Activated T-helper 1 cell treated with Interleukin-2 at 50 U/mL for 16 hours (primary cell): ENCODE results near the gene NMS.
"Not testable (repeated sequence)": the region's sequence is repeated elsewhere in the genome, so short reads cannot be mapped to it uniquely, and the experiment has no call there.

Source experiments
- DNase-seq: peaks from one replicate; pipeline ENCODE4 v3.0.0-alpha.2; 2020; ENCODE audit warnings: low read depth

Gene NMS, protein sequence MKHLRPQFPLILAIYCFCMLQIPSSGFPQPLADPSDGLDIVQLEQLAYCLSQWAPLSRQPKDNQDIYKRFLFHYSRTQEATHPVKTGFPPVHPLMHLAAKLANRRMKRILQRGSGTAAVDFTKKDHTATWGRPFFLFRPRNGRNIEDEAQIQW

DNA sequence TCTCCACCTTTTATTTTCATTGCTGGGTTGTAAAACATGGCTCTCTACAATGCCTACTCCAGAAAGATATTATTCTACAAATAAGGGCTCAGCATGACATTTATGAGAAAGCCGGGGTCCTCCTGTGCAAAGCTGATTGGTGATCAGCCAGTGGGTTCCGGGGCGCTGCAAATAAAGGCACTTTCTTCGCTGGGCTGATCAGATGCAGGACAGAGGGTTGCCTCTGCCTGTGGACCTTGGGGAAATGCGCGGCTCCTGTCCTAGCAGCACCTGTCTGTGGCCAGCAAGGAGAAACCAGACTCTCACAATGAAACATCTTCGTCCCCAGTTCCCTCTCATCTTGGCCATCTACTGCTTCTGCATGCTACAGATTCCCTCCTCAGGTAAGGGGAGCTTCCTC is at the start of gene NMS:
Gene NMS (plus strand): TSS at position 301 of the 400 bp plus-strand sequence. CDS start 7 bp downstream, at position 308.
- DNase-seq: no peak

DNA sequence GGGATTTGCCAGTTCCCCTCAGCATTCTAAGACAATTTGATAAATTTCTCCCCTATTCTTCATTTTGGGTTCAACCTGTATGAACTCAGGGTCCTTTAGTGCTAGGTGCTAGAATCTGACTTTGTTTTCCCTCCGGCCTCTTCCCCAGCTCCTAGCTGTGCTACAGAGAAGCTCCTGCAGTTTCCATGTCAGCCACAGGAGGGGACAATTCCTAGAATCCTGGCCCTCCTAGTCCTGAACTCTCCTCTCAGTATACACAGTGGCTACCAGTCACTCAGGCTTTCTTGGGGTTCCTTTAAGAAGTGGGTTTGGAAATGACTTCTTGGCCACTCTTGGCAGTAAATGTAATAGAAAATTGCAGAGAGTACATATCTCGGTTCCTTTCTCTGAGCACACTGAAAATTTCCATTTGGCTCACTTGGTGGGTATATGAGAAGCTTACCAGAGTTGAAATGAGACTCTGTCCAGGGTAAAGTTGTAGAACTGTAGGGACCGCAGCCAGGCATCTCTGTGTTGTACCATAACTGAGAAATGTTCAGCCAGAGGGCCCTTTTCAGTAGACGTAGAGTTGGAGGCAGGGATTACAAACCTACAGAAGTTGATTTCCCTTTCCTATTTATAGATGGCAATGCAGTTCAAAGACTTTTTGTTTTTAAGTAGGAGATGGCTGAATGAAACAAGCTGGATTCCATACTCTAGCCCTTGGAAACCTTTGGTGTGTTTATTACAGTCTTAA is 47.8 kb upstream of the NMS start:
- DNase-seq: no peak

DNA sequence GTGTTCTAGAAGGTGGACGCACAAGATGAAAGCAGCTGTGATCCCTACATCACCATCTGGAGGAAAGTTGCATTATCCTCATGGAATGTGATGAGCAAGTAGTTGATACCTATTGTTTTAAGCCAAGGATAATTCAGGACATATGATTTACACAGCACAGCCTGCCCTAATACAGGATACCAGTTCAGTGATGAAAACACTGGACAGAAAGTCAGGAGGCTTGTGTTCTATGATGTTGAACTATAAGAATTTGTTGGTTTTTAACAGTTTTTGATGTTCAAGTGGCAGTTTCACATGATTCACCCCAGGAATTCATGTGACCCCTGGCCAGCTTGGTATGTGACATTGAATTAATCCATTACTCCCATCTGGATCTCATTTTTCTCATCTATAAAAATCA is 46.7 kb upstream of the NMS start:
- DNase-seq: no peak

DNA sequence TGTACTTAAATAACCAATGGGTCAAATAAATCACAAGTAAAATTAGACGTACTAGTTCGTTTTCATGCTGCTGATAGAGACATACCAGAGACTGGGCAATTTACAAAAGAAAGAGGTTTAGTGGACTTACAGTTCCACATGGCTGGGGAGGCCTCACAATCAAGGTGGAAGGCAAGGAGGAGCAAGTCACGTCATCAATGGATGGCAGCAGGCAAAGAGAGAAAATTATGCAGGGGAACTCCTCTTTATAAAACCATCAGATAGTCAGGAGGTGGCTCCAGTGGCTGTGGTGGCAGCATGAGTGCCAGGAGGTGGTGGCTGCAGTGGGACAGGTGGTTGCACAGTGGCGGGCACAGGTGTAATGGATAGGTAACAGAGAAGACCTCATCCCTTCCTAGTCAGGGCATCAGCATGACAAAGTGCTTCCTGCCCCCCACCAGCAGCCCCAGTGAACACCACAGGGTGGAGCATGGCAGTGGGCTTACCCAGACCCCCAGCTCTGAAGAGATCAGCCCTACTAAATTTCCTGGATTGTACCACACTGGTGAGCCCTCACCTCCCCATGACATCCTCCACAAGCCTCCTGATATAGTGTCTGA is 45.9 kb upstream of the NMS start:
- DNase-seq: no peak

DNA sequence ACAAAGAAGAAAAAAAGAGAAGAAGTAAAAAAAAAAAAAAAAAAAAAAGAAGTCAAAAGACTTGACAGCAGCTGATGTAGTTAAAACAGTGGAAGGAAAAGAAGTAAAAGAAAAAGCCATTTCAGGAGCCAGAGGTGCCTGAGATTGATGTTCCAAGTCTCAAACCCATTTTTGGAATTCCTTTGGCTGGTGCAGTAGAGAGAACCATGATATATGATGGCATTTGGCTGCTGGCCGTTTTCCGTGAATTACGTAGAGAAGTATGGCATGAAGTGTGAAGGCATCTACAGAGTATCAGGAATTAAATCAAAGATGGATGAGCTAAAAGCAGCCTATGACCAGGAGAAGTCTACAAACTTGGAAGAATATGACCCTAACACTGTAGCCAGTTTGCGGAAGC is 45.2 kb upstream of the NMS start:
- no peak for DNase-seq

GRCh38 chr2:100425573-100426383 is 44.5 kb upstream of the NMS start:
- no peak for DNase-seq

DNA sequence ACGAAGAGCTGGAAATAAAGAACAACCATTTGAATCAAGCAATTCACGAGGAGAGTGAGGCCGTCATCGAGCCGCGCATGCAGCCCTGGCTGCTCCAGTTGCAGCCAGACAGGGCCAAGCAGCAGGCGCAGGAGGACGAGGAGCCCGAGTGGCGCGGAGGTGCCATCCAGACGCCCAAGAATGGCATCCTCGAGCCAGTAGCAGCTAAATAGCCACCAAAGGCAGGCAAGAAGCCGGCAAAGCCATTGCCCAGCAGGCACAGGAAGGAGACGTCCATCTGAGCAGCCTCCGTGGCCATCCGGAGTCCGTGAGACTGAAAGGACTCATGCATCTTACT is 43.9 kb upstream of the NMS start:
- no peak for DNase-seq

DNA sequence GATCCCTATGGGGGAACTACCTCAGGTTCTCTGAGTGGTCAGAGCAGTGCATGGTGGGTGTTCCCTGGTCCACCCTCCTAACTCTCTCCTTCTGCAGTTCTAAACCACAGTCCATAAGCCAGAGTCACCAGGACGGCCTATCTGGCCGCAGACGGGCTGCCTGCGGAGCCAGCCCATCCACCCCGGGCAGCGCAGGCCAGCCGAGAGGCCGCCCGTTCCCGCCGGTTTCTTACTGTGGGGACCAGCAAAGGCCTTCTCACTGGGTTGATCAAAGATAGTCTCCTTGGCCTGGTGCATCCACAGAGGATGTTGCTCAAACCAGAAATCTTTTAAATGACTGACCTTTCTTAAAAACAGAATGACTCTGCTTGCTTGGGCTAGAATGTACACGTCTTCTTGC is 43.2 kb upstream of the NMS start:
- DNase-seq: no peak

DNA sequence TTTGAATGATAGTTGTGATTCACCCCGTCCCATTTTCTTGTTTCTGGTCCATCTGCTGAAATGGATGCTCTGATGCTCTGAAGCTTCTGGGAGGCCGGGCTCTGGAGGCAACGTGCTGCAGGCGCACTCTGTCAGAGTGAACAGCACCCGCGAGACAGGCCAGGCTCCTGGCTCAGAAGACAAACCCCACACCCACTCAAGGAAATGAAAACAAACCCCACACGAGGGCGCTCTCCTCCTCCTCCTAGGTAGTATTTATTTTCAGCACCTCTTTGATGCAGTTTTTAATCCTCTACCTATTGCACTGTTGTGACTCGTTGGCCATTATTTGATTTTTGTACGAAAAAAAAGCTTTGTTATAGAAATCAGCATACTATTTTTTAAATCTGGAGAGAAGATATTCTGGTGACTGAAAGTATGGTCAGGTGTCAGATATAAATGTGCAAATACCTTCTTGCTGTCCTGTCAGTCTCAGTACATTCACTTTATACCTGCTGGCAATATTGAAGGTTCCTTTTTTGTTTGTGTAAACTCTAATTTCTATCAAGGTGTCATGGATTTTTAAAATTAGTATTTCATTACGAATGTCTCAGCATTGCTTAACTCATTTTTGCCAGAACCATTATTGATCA is 42.5 kb upstream of the NMS start:
- peak; percentile 27 for DNase-seq

DNA sequence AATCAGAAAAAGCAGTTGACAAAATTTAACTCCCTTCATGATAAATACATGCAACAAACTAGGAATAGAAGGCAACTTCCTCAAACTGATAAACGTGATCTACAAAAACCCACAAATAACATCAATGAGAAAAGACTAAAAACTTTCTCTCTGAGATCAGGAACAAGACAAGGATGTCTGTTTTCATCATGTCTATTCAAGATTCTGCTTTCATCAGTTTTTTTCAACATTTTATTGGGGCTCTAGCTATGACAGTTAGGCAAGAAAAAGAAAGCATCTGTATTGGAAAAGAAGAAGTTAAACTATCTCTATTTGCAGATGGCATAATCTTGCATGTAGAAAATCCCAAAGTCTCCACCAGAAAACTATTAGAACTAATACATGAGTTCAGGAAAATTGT is 40.6 kb upstream of the NMS start:
- DNase-seq: no peak

DNA sequence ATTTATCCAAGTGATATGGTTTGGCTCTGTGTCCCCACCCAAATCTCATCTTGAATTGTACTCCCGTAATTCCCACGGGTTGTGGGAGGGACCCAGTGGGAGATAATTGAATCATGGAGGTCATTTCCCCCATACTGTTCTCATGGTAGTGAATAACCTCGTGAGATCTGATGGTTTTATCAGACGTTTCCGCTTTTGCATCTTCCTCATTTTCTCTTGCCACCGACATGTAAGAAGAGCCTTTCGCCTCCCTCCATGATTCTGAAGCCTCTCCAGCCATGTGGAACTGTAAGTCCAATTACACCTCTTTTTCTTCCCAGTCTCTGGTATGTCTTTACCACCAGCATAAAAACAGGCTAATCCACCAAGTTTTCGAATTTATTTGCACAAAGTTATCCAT is 32.5 kb upstream of the NMS start:
- DNase-seq: no peak

DNA sequence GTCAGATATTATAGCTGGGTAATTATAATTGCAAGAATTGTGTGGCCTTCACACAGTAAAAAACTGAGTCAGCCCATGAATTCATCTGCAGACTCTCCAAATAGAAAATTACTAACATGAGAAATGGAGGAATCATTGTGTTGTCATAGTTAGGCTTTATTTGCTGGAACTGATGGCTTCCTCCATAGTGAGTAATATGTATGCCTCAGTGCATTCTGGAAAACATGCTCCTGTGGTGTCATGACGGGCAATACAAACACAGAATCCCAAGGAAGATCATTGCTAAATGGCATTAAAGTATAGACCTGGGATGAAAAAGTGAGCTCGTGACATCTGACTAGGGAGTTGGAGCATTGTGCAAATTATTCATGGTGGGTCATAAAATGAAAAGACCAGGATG is 23.6 kb upstream of the NMS start:
- DNase-seq: no peak

DNA sequence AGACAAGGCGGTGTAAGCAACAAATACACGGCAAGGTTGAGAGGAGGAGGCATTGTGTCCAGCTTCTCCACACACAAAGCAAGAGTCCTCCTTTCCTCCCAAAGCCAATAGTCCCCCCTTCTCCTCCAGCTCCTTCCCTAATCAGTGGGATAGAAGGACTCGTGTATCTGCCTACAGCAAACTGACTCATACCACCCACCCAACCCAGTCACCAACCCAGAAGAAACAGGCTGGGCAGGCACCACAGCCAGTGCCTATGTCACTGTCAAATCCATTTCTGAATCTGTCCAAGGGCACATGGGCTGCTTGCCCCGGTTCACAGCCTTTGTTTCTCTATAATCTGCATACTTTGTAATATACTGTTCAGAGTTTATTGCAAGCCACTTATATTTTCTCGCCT is 19.2 kb upstream of the NMS start:
- no peak for DNase-seq

- no peak for DNase-seq
Observed at GRCh38 chr2:100451734-100452133, 18.5 kb upstream of the NMS start.

DNA sequence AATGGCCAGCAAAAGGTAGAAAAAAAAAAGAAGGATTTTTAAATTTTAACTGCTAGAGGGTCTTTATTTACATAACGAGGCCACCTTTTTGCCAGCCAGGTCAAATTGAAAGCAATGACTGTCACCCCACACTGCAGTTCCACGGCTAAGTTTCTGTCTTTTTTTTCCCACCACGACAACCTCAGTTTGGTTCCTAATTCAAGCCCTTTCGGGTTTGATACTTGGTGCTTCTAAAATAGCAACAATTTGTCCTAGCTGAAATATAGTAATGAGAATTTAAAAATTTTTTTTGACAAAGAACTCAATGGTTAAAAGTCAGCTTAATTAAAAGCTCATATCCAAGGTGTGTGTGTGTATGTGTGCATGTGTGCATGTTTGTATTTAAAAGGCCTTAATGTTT is 16.4 kb upstream of the NMS start:
- no peak for DNase-seq

DNA sequence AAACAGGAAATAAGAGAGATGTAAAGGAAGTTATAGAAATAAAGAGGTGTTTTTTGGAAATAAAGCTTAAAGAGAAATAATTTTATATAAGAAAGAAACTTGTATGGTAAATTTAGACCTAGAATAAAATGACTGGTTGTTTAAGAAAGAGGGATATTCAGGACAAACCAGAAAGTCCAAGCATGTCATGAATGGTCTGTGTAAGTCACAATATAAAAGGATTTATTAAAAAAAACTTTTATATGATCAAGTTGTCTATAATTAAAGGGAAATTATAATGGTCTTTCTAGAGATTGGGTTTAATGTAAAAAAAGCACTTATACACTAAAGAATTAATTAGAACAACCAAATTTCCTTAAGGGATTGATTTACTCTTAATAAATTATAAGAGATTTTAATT is 13.9 kb upstream of the NMS start:
- DNase-seq: not testable (repeated sequence)

DNA sequence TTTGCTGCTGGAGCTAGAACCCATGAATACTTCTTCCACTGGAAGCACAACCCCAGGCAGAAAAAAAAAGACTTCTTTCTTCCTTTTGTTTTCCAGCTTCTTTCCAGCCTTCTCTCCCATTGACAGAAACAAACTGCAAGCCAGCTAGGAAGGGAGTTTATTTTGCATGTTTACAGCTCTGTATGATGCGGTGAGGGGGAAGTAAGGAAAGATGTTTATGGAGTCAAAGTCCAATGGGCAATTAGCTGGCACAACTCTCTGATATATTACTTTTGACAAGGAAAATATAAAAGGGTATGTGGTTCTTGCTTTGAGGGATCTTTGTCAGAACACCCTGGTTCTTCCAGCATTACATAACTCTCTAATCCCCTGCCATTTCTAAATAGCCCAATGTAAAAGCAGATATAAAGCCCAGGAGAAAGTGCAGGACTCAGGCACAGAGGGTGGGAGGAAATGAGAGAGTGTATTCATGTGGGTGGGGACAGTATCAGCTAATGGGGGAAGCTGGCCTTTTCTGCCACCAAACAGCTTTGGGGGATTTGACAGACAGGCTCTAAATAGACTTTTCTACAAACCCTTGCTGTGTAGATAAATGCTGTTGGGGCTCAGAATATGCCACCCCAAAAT is 9.3 kb upstream of the NMS start:
- DNase-seq: no peak

GRCh38 chr2:100470898-100471514 is 724 bp downstream of the NMS start:
- no peak for DNase-seq

- no peak for DNase-seq
Observed at GRCh38 chr2:100476606-100477005, 6.3 kb downstream of the NMS start.

DNA sequence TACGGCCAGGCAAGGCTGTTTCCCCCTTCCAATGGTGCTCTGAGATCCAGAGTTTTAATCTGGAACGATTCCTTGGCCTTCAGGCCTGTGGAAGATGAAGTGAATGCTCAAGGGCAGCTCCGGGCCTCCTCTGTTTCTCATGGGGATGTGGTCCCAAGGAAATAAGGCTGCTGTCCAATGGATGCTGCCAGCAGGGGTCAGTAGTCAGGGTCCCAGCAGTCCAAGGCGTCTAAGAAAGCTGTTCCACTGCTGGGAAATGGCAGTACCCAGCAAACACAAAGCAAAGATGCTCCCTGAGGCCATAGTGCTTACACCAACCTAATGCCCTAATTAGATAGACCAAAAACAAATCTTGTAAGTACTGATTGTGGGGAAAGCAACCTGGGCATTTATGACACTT is 12.5 kb downstream of the NMS start:
- no peak for DNase-seq

- no peak for DNase-seq
Observed at GRCh38 chr2:100483895-100484294, 13.6 kb downstream of the NMS start.

DNA sequence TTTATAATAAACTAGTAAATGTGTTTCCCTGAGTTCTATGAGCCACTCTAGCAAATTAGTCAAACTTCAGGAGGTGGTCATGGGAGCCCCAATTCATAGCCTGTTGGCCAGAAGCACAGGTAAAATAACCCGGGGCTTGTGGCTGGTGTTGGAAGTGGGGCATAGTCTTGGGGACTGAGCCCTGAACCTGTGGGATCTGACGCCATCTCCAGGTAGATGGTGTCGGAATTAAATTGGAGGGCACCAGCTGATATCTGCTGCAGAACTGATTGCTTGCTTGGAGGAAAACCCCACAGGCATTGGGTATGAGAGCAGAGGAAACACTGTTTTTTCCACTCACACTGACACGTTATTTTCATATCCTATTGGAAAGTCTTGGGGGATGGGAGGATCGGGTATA is 14.1 kb downstream of the NMS start:
- no peak for DNase-seq
